Astrocyte (in vitro differentiated cells and primary cell): ENCODE data around the gene NDEL1.

ENCODE experiments used
- EZH2 ChIP-seq: IDR thresholded peaks from 2 replicates; pipeline ENCODE4 v1.6.1; 2012; ENCODE audit warnings: mild to moderate bottlenecking, low read length, inconsistent platforms; ENCODE audit not compliant: insufficient read depth
- TF ChIP-seq, protein P1 (sequence below): IDR thresholded peaks from 2 replicates; pipeline ENCODE4 v1.5.1; 2011; ENCODE audit warnings: low read depth, mild to moderate bottlenecking, inconsistent platforms, low read length, moderate library complexity; ENCODE audit not compliant: insufficient read depth

DNA sequence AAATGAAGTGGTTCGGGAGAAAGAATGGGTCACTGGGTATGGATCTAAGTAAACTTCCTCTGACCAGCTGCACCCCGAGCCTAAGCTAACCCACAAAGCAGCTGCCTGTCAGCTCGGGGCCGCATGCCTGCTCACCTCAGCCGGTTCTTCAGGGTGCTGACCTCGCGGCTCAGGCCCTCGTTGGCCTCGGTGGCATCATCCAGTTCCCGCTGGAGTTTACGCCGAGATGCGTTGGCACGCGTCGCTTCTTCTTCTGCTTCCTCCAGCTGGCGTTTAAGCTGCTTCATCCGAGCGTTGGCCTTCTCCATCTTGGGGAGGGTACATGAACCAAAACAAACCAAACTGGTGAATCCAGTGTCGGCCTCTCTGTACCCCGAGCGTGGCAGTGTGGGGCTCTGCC, 41.1 kb downstream of the NDEL1 start:
- TF ChIP-seq EZH2, result no peak
- TF ChIP-seq, protein P1, sequence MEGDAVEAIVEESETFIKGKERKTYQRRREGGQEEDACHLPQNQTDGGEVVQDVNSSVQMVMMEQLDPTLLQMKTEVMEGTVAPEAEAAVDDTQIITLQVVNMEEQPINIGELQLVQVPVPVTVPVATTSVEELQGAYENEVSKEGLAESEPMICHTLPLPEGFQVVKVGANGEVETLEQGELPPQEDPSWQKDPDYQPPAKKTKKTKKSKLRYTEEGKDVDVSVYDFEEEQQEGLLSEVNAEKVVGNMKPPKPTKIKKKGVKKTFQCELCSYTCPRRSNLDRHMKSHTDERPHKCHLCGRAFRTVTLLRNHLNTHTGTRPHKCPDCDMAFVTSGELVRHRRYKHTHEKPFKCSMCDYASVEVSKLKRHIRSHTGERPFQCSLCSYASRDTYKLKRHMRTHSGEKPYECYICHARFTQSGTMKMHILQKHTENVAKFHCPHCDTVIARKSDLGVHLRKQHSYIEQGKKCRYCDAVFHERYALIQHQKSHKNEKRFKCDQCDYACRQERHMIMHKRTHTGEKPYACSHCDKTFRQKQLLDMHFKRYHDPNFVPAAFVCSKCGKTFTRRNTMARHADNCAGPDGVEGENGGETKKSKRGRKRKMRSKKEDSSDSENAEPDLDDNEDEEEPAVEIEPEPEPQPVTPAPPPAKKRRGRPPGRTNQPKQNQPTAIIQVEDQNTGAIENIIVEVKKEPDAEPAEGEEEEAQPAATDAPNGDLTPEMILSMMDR, result no peak
